ENCODE measurements around the gene RPUSD4.

The RPUSD4 gene

DNA sequence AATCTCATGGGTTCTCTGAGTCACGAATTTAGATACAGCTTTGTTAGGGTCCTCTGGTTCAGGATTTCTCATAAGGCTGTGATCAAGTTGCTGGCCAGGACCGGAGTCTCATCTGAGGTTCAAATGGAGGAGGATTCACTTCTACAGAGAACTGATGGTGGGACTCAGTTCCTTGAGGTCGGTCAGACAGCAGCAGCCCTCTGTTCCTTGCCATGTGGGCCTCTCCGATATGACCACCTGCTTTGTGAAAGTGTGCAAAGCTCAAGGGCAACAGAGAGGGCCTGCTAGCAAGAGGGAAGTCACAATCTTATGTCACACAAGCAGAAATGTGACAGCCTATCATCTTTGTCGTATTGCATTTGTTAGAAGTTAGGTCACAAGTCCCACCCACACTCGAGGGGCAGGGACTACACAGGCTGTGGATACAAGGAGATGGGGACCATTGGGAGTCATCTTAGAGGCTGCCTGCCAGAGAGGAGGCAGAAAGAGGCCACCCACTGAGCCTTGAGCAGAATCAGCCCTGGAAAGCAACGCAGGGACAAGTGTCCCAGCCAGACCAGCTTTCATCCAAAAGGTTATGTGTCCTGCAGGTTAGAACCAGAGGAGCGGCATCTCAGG, 34.5 kb downstream of the RPUSD4 start:
- no peak for FAIRE-seq

DNA sequence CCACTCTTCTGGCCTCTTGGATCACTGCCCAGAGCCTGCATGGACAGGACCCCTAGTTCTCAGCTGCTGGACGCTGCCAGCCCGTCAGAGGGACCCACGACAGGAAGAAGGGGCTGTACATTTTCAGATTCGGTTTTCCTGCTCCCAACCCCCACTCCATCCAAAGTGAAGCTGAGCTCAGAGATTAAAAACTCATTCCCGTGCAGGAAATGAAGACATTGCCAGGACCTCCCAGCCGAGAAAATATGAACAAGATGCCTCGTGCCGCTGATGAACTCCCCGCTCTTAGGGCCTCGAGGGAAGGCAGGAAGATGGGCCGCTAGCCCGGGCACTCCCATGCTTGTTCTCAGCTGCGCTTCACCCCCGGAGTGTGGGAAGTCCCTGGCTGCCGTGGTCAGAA, 36.1 kb downstream of the RPUSD4 start:
- FAIRE-seq = no peak

DNA sequence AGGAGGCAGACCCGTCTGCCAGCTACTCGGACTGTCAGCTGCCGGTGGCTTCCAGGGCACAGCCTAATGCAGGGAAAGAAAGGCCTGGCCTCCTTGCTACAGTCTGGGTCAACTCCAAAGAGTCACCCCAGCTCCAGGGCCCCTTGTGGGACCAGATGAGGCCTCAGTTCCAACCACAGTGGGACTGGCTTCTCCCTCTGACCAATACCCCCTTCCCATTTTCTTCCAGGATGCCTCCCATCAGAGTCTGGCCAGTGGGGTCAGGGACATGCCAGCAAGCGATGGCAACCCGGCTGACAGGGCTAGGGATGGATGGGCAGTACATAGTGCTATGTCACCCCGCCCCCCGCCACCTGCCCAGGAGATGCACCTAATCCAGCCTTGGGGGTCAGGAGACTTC, 36.6 kb downstream of the RPUSD4 start:
- no peak for FAIRE-seq

DNA sequence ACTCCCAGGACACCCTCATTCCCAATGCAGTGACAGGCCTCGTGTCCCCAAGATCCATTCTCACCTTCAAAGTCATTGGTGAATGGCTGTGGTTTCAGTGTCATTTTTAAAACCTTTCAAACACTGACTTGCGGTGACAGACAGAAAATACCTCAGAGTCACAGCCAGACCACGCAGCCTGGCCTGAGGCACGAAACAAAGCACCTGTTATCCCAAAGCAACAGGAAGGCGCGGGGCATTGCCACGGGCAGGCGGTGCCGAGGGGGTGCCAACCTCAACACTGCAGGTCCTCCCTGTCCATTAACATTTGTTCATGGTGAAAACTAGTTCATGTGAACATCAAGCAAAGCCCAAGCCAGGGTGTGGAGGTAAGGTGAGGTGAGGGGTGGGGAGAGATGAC, 38.2 kb downstream of the RPUSD4 start:
- FAIRE-seq = no peak

DNA sequence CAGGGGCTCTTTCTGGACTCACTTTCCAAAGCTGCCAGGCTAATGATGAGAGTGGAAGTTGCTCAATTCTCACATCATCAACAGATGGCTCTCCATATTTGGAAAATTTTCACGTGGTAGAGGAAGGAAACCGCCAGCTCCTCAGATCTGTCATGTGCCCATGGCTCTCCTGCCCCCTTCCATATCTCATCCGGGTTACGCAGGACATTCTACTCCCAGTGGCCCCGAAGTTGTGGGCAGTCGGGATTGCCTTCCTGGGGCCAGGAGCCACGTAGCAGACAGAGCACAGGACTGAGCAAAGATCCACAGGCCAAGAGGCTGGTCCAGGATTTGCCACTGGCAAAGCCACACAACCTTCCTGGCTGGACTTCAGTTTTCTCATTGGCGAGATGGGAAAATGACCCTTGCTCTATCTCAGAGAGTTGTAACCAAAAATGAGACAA, 38.8 kb downstream of the RPUSD4 start:
- FAIRE-seq = no peak

DNA sequence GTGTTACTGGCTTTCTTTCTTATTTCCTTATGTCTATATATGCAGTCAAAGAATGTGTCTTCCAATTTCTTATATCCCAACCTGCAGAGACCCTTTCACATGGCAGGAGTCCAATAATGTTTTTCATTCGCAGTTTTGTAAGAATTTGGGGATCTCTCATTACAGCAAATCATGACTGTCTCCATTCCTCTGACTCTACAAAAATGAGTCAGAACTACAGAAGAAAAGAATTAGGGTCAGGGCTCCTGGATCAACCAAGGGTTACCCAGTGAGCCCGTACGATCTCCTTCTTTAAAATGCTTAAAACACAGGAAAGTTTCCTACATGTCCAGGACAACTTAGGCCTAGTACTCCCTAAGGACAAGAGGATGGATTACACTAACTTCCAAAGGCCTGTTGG, 42.2 kb downstream of the RPUSD4 start:
- FAIRE-seq = no peak

DNA sequence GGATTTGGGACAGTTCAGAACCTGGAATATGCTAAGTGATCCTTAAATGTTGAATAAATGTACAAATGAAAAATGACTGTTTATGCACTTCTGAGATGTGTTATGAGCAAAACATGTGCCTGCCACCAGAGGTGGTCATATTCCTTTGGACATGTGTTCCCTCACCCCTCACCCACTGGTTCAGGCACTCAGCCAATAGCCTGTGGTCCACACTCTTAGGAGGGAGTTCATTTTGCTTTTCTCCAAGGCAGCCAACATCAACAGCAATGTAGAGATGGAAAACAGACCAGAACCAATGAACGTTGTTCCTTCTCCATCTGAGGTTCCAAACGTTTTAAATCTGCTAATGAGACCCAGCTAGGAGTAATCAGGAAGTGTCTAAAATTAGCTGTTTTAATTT, 44.0 kb downstream of the RPUSD4 start:
- FAIRE-seq = no peak

DNA sequence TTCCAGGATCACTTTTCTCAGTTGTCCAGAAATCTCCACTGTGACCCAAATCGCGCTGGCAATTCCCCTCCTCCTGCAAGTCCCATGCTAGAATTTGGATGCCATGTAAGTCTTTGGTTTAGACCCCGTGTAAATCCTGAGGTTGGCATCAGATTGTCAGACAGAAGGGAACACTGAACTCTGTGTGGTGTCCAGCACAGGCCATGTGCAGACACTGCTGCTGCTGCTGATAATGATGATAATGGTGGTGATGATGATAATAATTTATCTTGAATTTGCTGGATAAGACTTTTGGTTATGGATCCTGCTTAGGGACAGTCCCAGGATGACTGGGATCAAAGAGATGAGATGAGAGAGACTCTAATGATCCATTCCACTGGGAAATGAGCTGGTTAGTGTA, 45.0 kb downstream of the RPUSD4 start:
- no peak for FAIRE-seq

DNA sequence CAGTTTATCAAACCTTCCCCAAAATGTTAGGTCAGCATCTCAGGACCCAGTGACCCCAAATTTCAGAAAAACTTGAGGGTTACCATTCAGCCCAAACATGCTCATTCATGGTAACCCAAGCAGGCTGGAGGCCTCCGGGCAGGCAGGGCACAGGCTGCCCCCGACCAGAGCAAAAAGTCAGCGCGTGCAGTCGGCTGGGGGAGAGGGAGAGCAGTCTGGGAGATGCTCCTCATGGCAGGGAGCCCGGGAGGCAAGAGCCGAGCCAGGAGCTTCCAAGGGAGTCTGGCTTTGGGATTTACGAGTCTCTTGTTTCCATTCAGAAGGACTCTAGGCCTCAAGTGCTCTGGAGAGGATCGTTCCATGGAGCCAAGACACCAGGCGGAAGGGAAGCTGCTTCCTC, 45.7 kb downstream of the RPUSD4 start:
- no peak for FAIRE-seq

DNA sequence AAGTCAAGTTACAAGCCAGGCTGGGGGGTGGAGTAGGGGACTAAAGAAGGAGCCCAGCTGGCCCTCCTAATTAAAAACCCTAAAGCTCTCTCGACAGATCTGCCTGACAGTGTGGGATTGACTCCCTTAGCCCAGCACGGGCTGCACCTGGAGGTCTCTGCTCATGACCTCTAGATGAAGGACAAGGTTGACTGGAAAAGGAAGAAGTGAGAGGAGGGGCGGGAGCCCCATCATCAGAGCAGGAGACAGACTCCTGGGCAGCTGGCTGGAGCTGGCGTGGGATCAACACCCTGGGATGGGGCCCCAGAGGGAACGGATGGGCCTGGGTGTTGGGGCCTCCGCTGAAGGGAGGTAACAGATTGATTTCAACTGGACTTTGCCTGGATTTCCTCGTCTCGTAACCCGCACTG, 46.1 kb downstream of the RPUSD4 start:
- no peak for FAIRE-seq

DNA sequence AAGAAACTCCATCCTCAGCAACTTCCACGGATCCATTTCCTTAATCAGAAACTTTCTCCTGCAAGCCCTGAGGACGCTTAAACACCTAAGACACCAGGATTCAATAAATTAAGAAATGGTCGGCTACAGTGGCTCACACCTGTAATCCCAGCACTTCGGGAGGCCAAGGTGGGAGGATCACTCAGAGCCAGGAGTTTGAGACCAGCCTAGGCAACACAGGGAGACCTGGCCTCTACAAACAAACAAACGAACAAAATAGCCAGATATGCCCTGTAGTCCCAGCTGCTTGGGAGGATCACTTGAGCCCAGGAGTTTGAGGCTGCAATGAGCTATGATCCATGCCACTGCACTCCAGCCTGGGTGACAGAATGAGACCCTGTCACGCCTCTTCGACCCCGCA, 46.7 kb downstream of the RPUSD4 start:
- FAIRE-seq = no peak

DNA sequence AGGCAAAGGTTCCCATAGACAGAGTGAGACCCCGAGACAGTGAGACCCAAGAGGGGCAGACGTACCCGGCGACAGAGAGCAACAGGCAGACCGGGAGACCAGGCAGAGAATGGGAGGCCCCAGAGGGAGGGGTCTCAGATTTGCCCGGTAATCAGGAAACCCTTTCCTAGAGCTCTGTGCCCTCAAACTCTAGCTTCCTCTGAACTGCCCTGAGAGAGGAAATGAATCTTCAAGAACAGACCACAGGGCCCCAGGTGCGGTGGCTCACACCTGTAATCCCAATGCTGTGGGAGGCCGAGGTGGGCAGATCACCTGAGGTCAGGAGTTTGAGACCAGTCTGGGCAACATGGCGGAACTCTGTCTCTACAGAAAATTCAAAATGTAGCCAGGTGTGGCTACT, 47.7 kb downstream of the RPUSD4 start:
- FAIRE-seq = no peak

DNA sequence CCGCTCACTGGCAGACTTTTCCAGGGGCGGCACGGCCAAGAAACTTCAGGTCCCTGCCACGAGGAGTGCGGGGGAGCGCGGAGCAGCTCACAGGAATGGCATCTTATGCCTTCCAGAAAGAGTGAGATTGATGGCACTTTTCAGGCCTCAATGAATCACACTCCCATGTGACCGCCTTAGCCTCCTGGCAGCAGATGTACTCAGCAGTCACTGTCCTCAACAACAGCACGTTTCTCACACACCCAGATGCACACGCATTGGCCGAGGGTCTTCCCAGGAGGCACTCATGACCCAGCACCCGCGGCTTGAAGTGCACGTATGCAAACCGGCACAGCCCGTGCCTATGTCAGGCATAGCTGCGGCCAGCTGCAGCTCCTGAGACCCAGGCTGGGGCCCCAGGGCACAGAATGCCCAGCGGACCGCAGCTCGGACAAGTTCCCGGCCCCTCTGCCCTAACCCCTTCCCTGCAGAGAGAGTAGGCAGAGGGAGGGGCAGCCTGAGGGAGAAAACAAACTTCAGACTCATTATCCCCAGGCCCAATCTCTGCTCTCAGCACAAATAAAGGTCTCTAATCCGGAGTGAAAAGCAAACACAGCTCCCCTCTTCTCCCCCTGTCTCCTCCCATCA, 48.3 kb downstream of the RPUSD4 start:
- FAIRE-seq = no peak

DNA sequence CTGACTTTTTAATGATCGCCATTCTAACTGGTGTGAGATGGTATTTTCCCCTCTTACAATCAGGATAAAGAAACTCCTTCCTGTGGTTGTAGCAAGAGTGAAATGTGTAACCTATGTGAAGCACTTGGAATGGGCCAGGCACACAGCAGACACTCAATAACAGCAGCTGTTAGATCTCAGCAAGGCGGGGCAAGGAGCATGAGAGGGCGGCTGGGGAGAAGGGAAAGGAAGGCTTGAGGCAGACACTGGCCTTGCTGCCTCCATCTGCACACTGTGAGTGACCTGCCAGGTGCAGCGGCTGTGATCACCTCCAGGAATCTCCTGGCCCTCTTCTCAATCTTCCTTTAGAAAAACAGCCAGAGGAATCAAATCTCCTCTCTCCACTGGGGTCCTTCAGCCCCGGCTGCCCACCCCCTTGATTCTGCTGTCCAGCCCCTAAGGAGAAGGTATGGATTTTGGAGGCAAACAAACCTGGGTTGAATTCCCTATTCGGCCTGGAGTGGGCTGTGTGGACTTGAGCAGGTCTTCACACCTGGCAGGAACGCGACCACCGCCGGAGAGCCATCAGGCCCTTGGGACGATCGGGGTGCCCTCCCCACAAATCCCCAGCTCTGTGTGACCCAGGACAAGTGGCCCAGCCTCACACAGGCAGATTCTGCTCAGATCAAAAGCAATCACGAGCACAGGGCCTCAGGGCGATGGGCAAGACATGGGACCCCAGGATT, 49.0 kb downstream of the RPUSD4 start:
- no peak for FAIRE-seq

DNA sequence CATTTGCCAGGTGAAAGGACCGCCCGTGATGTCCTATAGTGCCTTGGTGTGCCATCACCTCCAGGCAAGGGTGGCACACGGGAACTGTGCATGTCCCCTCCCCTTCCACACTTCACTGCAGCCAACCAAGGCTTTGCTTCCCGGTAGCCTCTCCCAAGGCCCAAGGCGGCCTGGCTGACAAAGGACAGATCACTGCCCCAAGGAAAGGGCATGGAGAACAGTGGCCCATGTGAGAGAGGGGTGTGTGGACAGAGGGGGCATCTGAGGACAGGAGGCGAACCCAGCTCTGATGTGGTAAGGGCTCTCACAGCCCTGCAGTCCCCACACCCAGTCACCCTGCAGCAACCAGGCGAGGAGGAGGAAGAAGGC, 50.4 kb downstream of the RPUSD4 start:
- FAIRE-seq = no peak

DNA sequence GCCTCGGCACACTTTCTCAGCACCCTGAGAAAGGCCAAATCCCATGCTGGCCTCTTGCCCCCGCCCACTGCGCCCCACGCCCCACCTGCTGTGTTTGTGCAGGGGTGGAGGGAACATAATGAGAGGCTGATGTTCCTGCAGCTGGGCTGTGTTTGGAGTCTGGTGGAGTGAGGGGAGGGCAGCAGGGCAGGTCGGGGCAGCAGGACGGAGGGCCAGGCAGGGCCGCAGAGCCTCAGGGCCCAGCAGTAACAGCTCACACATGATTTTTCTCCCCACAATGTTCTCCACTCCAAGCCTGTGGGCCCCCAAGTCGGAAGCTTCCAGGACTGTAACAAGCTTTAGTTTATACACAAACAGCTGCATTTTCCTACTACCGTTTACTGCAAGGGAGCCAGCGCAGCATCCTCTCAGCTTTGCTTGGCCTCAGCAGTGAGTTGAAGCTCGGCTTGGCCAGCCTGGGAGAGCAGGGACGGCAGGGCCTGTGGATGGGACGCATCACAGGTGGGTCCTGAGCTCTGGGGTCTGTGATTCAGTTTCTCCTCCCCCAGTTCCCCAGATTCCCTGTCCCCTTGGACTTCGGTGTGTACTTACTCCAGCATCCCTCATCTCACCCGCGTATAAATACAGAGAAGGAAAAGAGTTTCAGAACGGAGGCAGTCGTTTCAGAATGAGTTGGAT, 51.0 kb downstream of the RPUSD4 start:
- FAIRE-seq = no peak

DNA sequence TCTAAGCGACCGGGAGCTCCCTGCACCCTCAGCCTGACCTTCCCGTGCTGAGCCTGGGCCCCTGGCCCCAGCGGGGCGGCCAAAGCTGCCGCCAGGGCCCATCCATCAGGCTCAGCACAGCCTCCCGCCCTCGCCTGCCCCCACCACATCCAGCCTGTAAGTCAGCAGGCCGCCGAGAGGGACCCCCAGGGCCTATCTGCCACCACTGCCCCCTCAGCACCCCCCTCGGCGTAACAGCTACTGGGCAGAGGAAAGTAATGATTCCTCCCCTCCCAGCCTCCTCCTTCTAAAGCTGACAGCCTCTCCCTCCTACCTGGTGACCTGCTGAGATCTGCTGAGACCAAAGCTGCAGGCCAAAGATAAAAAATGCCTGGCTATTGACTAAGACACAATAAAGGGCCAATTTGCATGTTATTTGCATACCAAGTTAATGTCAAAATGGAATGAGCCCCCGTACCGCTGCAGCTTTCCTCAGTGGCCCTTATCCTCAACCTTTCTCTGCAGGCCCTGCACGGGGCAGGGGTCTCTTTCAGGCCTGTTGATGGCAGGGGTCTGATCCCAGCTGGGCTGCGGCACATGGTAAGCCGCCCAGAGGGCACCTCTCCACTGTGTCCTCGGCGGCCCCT, 51.6 kb downstream of the RPUSD4 start:
- no peak for FAIRE-seq

DNA sequence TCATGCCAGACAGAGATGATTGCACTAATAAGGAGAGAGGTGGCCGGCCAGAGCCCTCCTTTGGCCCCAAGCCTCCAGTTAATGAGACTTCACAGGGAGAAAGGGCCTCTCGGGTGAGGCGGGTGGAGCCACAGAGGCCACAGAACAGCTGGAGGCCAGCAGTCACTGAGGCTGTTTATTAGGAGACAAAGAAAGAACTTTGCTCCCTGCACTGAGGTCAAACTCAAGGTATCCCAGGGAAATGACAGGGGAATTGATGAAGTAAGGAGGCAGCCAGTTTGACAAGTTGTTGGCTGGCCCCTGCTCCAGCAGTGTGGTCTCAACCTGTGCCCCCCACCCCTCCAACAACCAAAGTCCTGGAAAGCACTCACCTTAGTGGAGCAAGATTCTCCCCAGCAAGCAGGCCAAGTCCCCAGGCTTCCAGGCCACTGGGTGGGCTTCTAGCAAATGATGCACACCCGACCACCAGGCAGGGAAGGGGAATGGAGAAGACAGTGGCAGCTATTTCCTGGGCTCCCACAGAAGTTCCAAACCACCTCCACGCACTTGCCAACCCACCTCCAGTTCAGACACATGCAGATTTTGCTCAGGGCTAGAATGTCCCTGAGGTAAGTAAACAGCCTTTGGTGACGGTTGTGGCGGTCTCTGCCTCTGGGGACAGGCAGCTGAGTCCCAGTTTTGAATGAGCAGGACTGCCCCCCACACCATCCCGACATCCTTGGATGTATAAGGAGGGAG, 53.2 kb downstream of the RPUSD4 start:
- no peak for FAIRE-seq

DNA sequence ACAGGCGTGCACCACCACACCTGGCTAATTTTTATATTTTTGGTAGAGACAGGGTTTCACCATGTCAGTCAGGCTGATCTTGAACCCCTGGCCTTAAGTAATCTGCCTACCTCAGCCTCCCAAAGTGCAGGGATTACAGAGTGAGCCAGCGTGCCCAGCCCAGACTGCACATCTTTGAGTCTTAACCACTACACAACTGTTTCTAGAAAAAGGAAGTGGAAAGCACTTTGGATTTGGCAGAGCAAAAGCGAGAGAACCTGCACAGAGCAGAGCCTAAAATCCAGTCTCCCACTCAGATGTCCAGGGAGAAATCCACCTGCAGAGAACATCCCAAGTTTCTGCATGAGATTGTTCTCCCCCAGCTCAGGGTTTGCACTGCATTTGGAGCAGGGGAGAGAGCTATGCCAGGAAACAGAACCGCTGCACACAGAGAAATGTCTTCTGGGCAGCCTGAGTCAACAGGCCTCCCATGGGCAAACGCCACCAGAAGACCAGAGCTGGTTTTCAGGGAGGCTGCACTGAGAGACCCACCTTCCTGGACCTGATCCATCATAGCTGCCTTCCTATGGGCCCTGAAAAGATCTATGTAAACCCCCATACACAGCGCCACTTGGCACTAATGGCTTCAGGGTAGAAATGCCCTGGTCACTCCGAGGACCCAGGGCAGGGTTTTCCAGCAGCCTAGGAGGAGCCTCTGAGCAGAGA, 54.0 kb downstream of the RPUSD4 start:
- FAIRE-seq = no peak

DNA sequence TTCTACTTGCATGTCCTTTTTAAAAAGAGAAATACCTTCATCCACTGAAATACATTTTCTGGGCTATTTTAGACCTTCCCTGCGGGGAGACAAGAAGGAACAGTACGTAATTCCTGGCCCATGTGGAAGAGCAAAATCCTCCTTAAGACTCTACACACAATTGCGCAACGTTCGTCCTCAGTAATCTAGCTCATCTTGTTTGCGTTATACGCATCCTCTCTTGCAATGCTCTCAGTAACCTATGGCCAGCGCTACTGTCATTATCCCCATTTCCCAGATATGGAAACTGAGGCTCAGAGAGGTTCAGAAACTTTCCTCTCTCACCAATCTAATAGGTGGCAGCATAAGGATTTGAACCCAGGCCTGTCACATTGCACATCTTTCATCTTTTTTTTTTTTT, 54.6 kb downstream of the RPUSD4 start:
- no peak for FAIRE-seq

DNA sequence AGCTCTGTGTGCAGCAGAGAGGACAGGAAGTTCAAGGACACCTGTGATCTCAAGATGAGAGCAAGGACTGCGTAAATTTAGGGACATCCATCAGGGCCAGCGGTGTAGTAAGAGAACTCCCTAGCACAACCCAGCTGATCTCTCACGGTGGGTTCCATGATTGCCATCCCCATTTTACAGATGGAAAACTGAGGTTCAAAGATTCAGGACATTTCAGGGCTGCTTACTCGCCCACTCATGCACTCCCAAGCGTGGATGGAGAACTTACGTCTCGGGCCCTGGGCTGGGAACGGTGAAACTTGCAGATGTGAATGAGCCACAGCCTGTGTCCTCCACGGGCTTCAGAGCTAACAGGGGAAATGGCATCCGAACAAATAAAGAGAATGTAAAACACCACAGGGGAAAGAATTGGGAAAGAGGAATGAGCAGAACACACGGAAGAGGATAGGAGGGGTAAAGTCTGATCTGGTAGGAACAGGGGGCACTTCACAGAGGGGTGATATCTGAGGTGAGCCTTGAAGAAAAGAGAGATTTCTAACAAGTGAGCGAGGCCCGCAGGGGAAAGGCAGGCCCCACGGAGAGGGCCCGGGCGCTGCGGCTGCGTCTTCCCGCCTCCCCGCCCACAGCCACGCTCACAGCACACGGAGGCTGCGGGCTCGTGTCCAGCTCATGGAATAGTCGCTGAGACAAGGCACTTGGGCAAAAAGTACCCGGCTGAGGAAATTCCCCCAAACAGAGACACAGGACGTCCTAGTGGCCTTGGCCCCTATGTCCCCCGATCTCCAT, 55.9 kb downstream of the RPUSD4 start:
- FAIRE-seq = no peak
